ENCODE measurements around the gene TMEM30A.

TMEM30A gene

GRCh38 chr6:75268988-75269354 lies 15.6 kb downstream of the TMEM30A start:
- Histone ChIP-seq H3K4me1 (ENCODE audit: control insufficient read depth in 2 of 2, insufficient read depth in 1 of 2, low read depth in 1 of 2, low read length in 2 of 2) (peaks cover 3 to 4% of the 10 kb centered on the region in 2 donors), H3K27me3 (ENCODE audit: control insufficient read depth in 3 of 3, insufficient read depth in 3 of 3, low read depth in 1 of 3, low read length in 3 of 3) (no peaks in the 10 kb centered on the region), H3K9me3 (replicated peaks in 1 of 2; ENCODE audit: control insufficient read depth in 2 of 2, insufficient read depth in 1 of 2, low read depth in 1 of 2, low read length in 2 of 2) (peaks cover 7 to 34% of the 10 kb centered on the region in 2 donors), H2AK5ac (ENCODE audit: low read depth, low read length) (no peak overlapping the region), H2BK120ac (ENCODE audit: low read depth, low read length) (no peak overlapping the region), H3K9ac (ENCODE audit: low read depth, low read length, poor library complexity) (no peak overlapping the region), H2BK5ac (ENCODE audit: low read length) (no peak overlapping the region), H3K4me3 (ENCODE audit: low read length in 2 of 2) (no peak overlapping the region), H3K14ac (ENCODE audit: low read length) (no peak overlapping the region), H4K91ac (ENCODE audit: low read depth, low read length, poor library complexity) (no peak overlapping the region), H3K4me2 (ENCODE audit: insufficient read depth, low read length, poor library complexity, severe bottlenecking) (no peak overlapping the region), H3K4ac (ENCODE audit: low read length) (no peak overlapping the region), H3K27ac (replicated peaks; ENCODE audit: low read length) (no peak overlapping the region), H3K36me3 (replicated peaks in 1 of 2; ENCODE audit: control insufficient read depth in 2 of 2, insufficient read depth in 2 of 2, low read length in 2 of 2) (peaks cover 10 to 56% of the 10 kb centered on the region in 2 donors), H3K23ac (ENCODE audit: low read depth, low read length, poor library complexity) (no peak overlapping the region), H2BK12ac (ENCODE audit: low read length) (no peak overlapping the region), H2AFZ (ENCODE audit: low read length) (no peak overlapping the region), H2BK15ac (ENCODE audit: low read length) (no peak overlapping the region), H4K8ac (ENCODE audit: low read depth, low read length) (no peak overlapping the region), H3K79me1 (ENCODE audit: low read depth, low read length) (no peaks in the 10 kb centered on the region), H3K18ac (ENCODE audit: low read length) (no peak overlapping the region)
- no CpG with 5 or more reads among the region's 4 CpGs for WGBS, 2 donors (ENCODE audit: extremely low coverage in 2 of 2, insufficient read length in 2 of 2, insufficient replicate concordance in 1 of 2)
- DNase-seq (ENCODE audit: low spot score) = no peak

GRCh38 chr6:75268121-75268987 lies 16.2 kb downstream of the TMEM30A start:
- Histone ChIP-seq H3K9ac (ENCODE audit: low read depth, low read length, poor library complexity) (no peak overlapping the region), H3K4me1 (ENCODE audit: control insufficient read depth in 2 of 2, insufficient read depth in 1 of 2, low read depth in 1 of 2, low read length in 2 of 2) (peaks cover 3 to 4% of the 10 kb centered on the region in 2 donors), H4K91ac (ENCODE audit: low read depth, low read length, poor library complexity) (no peak overlapping the region), H3K23ac (ENCODE audit: low read depth, low read length, poor library complexity) (no peak overlapping the region), H2BK120ac (ENCODE audit: low read depth, low read length) (no peak overlapping the region), H2AFZ (ENCODE audit: low read length) (no peak overlapping the region), H3K4me2 (ENCODE audit: insufficient read depth, low read length, poor library complexity, severe bottlenecking) (no peak overlapping the region), H2BK12ac (ENCODE audit: low read length) (no peak overlapping the region), H3K4ac (ENCODE audit: low read length) (no peak overlapping the region), H3K9me3 (replicated peaks in 1 of 2; ENCODE audit: control insufficient read depth in 2 of 2, insufficient read depth in 1 of 2, low read depth in 1 of 2, low read length in 2 of 2) (peaks cover 7 to 30% of the 10 kb centered on the region in 2 donors), H3K79me1 (ENCODE audit: low read depth, low read length) (no peaks in the 10 kb centered on the region), H3K14ac (ENCODE audit: low read length) (no peak overlapping the region), H3K36me3 (replicated peaks in 1 of 2; ENCODE audit: control insufficient read depth in 2 of 2, insufficient read depth in 2 of 2, low read length in 2 of 2) (peaks cover 10 to 62% of the 10 kb centered on the region in 2 donors), H2AK5ac (ENCODE audit: low read depth, low read length) (no peak overlapping the region), H2BK15ac (ENCODE audit: low read length) (no peak overlapping the region), H3K27ac (replicated peaks; ENCODE audit: low read length) (peak overlapping the region; percentile 3), H4K8ac (ENCODE audit: low read depth, low read length) (no peak overlapping the region), H3K4me3 (ENCODE audit: low read length in 2 of 2) (no peak overlapping the region), H3K18ac (ENCODE audit: low read length) (no peak overlapping the region), H2BK5ac (ENCODE audit: low read length) (no peak overlapping the region), H3K27me3 (ENCODE audit: control insufficient read depth in 3 of 3, insufficient read depth in 3 of 3, low read depth in 1 of 3, low read length in 3 of 3) (no peaks in the 10 kb centered on the region)
- no CpG with 5 or more reads among the region's 5 CpGs for WGBS, 2 donors (ENCODE audit: extremely low coverage in 2 of 2, insufficient read length in 2 of 2, insufficient replicate concordance in 1 of 2)
- no peak for DNase-seq (ENCODE audit: low spot score)

- Histone ChIP-seq H3K9ac (ENCODE audit: low read depth, low read length, poor library complexity) (no peak overlapping the region), H3K79me1 (ENCODE audit: low read depth, low read length) (no peaks in the 10 kb centered on the region), H3K18ac (ENCODE audit: low read length) (no peak overlapping the region), H3K23ac (ENCODE audit: low read depth, low read length, poor library complexity) (no peak overlapping the region), H4K91ac (ENCODE audit: low read depth, low read length, poor library complexity) (no peak overlapping the region), H3K4me1 (ENCODE audit: control insufficient read depth in 2 of 2, insufficient read depth in 1 of 2, low read depth in 1 of 2, low read length in 2 of 2) (peaks cover 3 to 4% of the 10 kb centered on the region in 2 donors), H3K27me3 (ENCODE audit: control insufficient read depth in 3 of 3, insufficient read depth in 3 of 3, low read depth in 1 of 3, low read length in 3 of 3) (no peaks in the 10 kb centered on the region), H2BK5ac (ENCODE audit: low read length) (no peak overlapping the region), H2AK5ac (ENCODE audit: low read depth, low read length) (no peak overlapping the region), H2AFZ (ENCODE audit: low read length) (no peak overlapping the region), H2BK15ac (ENCODE audit: low read length) (no peak overlapping the region), H3K4me2 (ENCODE audit: insufficient read depth, low read length, poor library complexity, severe bottlenecking) (no peak overlapping the region), H3K9me3 (replicated peaks in 1 of 2; ENCODE audit: control insufficient read depth in 2 of 2, insufficient read depth in 1 of 2, low read depth in 1 of 2, low read length in 2 of 2) (peaks cover 1 to 21% of the 10 kb centered on the region in 2 donors), H3K4me3 (ENCODE audit: low read length in 2 of 2) (no peak overlapping the region), H3K36me3 (replicated peaks in 1 of 2; ENCODE audit: control insufficient read depth in 2 of 2, insufficient read depth in 2 of 2, low read length in 2 of 2) (peaks cover 4 to 62% of the 10 kb centered on the region in 2 donors), H3K27ac (replicated peaks; ENCODE audit: low read length) (no peak overlapping the region), H3K4ac (ENCODE audit: low read length) (no peak overlapping the region), H2BK120ac (ENCODE audit: low read depth, low read length) (no peak overlapping the region), H3K14ac (ENCODE audit: low read length) (no peak overlapping the region), H4K8ac (ENCODE audit: low read depth, low read length) (no peak overlapping the region), H2BK12ac (ENCODE audit: low read length) (no peak overlapping the region)
- no peak for DNase-seq (ENCODE audit: low spot score)
- WGBS, 2 donors (ENCODE audit: extremely low coverage in 2 of 2, insufficient read length in 2 of 2, insufficient replicate concordance in 1 of 2) = no CpG with 5 or more reads among the region's 4 CpGs
These were observed 17.1 kb downstream of the TMEM30A start for GRCh38 chr6:75267461-75267860.

GRCh38 chr6:75266716-75267291 lies 17.8 kb downstream of the TMEM30A start:
- Histone ChIP-seq H2BK12ac (ENCODE audit: low read length) (no peak overlapping the region), H2AK5ac (ENCODE audit: low read depth, low read length) (no peak overlapping the region), H4K8ac (ENCODE audit: low read depth, low read length) (no peak overlapping the region), H3K9ac (ENCODE audit: low read depth, low read length, poor library complexity) (no peak overlapping the region), H3K79me1 (ENCODE audit: low read depth, low read length) (no peaks in the 10 kb centered on the region), H2AFZ (ENCODE audit: low read length) (no peak overlapping the region), H3K4ac (ENCODE audit: low read length) (no peak overlapping the region), H3K27ac (replicated peaks; ENCODE audit: low read length) (no peak overlapping the region), H3K27me3 (ENCODE audit: control insufficient read depth in 3 of 3, insufficient read depth in 3 of 3, low read depth in 1 of 3, low read length in 3 of 3) (no peaks in the 10 kb centered on the region), H4K91ac (ENCODE audit: low read depth, low read length, poor library complexity) (no peak overlapping the region), H2BK15ac (ENCODE audit: low read length) (no peak overlapping the region), H3K14ac (ENCODE audit: low read length) (no peak overlapping the region), H3K4me2 (ENCODE audit: insufficient read depth, low read length, poor library complexity, severe bottlenecking) (no peak overlapping the region), H3K4me3 (ENCODE audit: low read length in 2 of 2) (no peak overlapping the region), H3K23ac (ENCODE audit: low read depth, low read length, poor library complexity) (no peak overlapping the region), H3K9me3 (replicated peaks in 1 of 2; ENCODE audit: control insufficient read depth in 2 of 2, insufficient read depth in 1 of 2, low read depth in 1 of 2, low read length in 2 of 2) (peaks cover 0 to 14% of the 10 kb centered on the region in 2 donors), H3K4me1 (ENCODE audit: control insufficient read depth in 2 of 2, insufficient read depth in 1 of 2, low read depth in 1 of 2, low read length in 2 of 2) (peaks cover 3 to 4% of the 10 kb centered on the region in 2 donors), H2BK5ac (ENCODE audit: low read length) (no peak overlapping the region), H3K36me3 (replicated peaks in 1 of 2; ENCODE audit: control insufficient read depth in 2 of 2, insufficient read depth in 2 of 2, low read length in 2 of 2) (peaks cover 4 to 57% of the 10 kb centered on the region in 2 donors), H2BK120ac (ENCODE audit: low read depth, low read length) (no peak overlapping the region), H3K18ac (ENCODE audit: low read length) (no peak overlapping the region)
- WGBS, 2 donors (ENCODE audit: extremely low coverage in 2 of 2, insufficient read length in 2 of 2, insufficient replicate concordance in 1 of 2) = no CpG with 5 or more reads among the region's 2 CpGs
- no peak for DNase-seq (ENCODE audit: low spot score)

Data from neuronal stem cell (in vitro differentiated cells).